Tongue (tissue), 2 donors: ENCODE results near the gene NBL1. TPM values are rescaled to one million over a fixed set of nuclear protein-coding genes. Genes with fewer than 3 reads are reported as not detected.
A peak's percentile ranks its signal among the peaks of the same experiment; 100 is the strongest.

Experiments
- DNase-seq: peaks from one replicate; pipeline ENCODE4 v3.0.0-alpha.2; 2015
- total RNA-seq: library from RNA; depleted of rRNA; stranded (reverse); fragments of >200 nt; gene quantifications from one replicate; pipeline ENCODE4 v1.2.3, GENCODE V29; 2014

NBL1 gene
- total RNA-seq, 1 donor from 2014 or later = 29.5 TPM

- no peak for DNase-seq
These were observed 2.5 kb downstream of the NBL1 start for GRCh38 chr1:19646377-19647319.

- no peak for DNase-seq
These were observed 3.5 kb downstream of the NBL1 start for GRCh38 chr1:19647643-19648042.

GRCh38 chr1:19648239-19648638 is 4.1 kb downstream of the NBL1 start:
- no peak for DNase-seq

GRCh38 chr1:19648689-19649088 is 4.6 kb downstream of the NBL1 start:
- peak; percentile 24 for DNase-seq

GRCh38 chr1:19650416-19651140 is 6.5 kb downstream of the NBL1 start:
- DNase-seq = no peak

GRCh38 chr1:19651141-19651737 is 7.1 kb downstream of the NBL1 start:
- DNase-seq = peak; percentile 60

GRCh38 chr1:19654386-19654785 is 10.3 kb downstream of the NBL1 start:
- no peak for DNase-seq

- no peak for DNase-seq
These were observed 11.0 kb downstream of the NBL1 start for GRCh38 chr1:19654886-19655717.

GRCh38 chr1:19655718-19656080 is 11.6 kb downstream of the NBL1 start:
- DNase-seq = no peak

GRCh38 chr1:19656134-19656779 is 12.1 kb downstream of the NBL1 start:
- no peak for DNase-seq

GRCh38 chr1:19656780-19657466 is 12.8 kb downstream of the NBL1 start:
- DNase-seq = no peak

GRCh38 chr1:19657511-19657910 is 13.4 kb downstream of the NBL1 start:
- no peak for DNase-seq

- no peak for DNase-seq
These were observed 14.1 kb downstream of the NBL1 start for GRCh38 chr1:19658186-19658585.

GRCh38 chr1:19661721-19662228 is 17.7 kb downstream of the NBL1 start:
- peak; percentile 72 for DNase-seq

GRCh38 chr1:19662313-19662712 is 18.2 kb downstream of the NBL1 start:
- peak; percentile 40 for DNase-seq

GRCh38 chr1:19664453-19665185 is 20.5 kb downstream of the NBL1 start, which contains the start of gene HTR6:
TSS of gene HTR6 (plus strand) at chr1:19664875. CDS start at chr1:19665754, 879 bp downstream.
- DNase-seq = no peak

- no peak for DNase-seq
These were observed 21.0 kb downstream of the NBL1 start for GRCh38 chr1:19665186-19665495.

GRCh38 chr1:19665496-19666465 is 21.7 kb downstream of the NBL1 start:
- DNase-seq = no peak

- no peak for DNase-seq
These were observed 24.8 kb downstream of the NBL1 start for GRCh38 chr1:19668888-19669287.
